Activated naive CD4-positive, alpha-beta T cell treated with anti-CD3 and anti-CD28 coated beads for 36 hours (primary cell): Measurements from ENCODE around the gene CD14. TPM values are rescaled to one million over a fixed set of nuclear protein-coding genes. Genes with fewer than 3 reads are reported as not detected.
A peak's percentile ranks its signal among the peaks of the same experiment; 100 is the strongest.
"Not testable (repeated sequence)": the region's sequence is repeated elsewhere in the genome, so short reads cannot be mapped to it uniquely, and the experiment has no call there.

Source experiments
- CTCF ChIA-PET: fragments of 350-600 bp; sonication (Branson Sonifier 250); formaldehyde crosslinking; loops from one replicate; lab custom pipeline; 2021; ENCODE audit warnings: antibody characterized with exemption; lab: Charles Lee
- DNase-seq: peaks from one replicate; pipeline ENCODE4 v3.0.0-alpha.2; 2020
- H3K27ac Mint-ChIP-seq: one replicate; pipeline ENCODE4 v1.8.0; 2021; ENCODE audit warnings: mild to moderate bottlenecking, mixed read lengths
- H3K27me3 Mint-ChIP-seq: one replicate; pipeline ENCODE4 v1.8.0; 2021; ENCODE audit warnings: low read depth, mixed read lengths
- H3K36me3 Mint-ChIP-seq: one replicate; pipeline ENCODE4 v1.8.0; 2021; ENCODE audit warnings: low read depth, mixed read lengths
- H3K4me1 Mint-ChIP-seq: one replicate; pipeline ENCODE4 v1.8.0; 2021; ENCODE audit warnings: low read depth, mixed read lengths
- H3K4me3 Mint-ChIP-seq: one replicate; pipeline ENCODE4 v1.8.0; 2021; ENCODE audit warnings: mild to moderate bottlenecking, moderate library complexity, mixed read lengths
- H3K9me3 Mint-ChIP-seq: one replicate; pipeline ENCODE4 v1.8.0; 2021; ENCODE audit warnings: mixed read lengths
- intact Hi-C: fragments of 100-400 bp; cut with micrococcal nuclease; formaldehyde crosslinking; loops from one replicate; pipeline ENCODE4 v1.15.1; 2023
- total RNA-seq, 2 experiments: library from RNA; stranded (reverse); gene quantifications; one replicate each; pipeline ENCODE4 v1.2.3, GENCODE V29; 2021

CD14 gene
- under 1 TPM; 0.14 to 0.20 TPM for total RNA-seq

GRCh38 chr5:140633021-140633471, at the start of gene CD14:
Gene CD14, minus strand, starts transcription at chr5:140633175. Its CDS starts 104 bp downstream, at chr5:140633071.
- peaks cover 28% of the 10 kb centered on the region for H3K4me1 Mint-ChIP-seq
- peak; percentile 36 for DNase-seq

GRCh38 chr5:140678993-140679392, 46.0 kb upstream of the CD14 start:
- Mint-ChIP-seq H3K36me3 (peaks cover 26% of the 10 kb centered on the region), H3K9me3 (no peaks in the 10 kb centered on the region), H3K27ac (no peak overlapping the region), H3K4me1 (peaks cover 4% of the 10 kb centered on the region), H3K27me3 (no peaks in the 10 kb centered on the region), H3K4me3 (no peak overlapping the region)
- DNase-seq, result no peak
- CTCF ChIA-PET, result interaction anchor here (2.0 kb wide), 1 partner anchor 327 kb away, joined by 5 read pairs; no protein-coding TSS in a partner anchor
- intact Hi-C loops, result no loop called here

More at GRCh38 chr5:140633021-140633471, at the start of gene CD14:
- intact Hi-C loops, result no loop called here
- Mint-ChIP-seq H3K27me3 (peaks cover 9% of the 10 kb centered on the region), H3K4me3 (peak within 1 kb of the TSS; percentile 83), H3K36me3 (no peaks in the 10 kb centered on the region), H3K27ac (no peak within 1 kb of the TSS), H3K9me3 (no peaks in the 10 kb centered on the region)
- CTCF ChIA-PET, result interaction anchor here (1.0 to 1.9 kb wide), 7 partner anchors 11 to 269 kb away, joined by 3 to 4 read pairs (median 3); partner anchors contain the start of genes ANKHD1, APBB3 and SRA1

GRCh38 chr5:140677947-140678346, 45.0 kb upstream of the CD14 start:
- H3K36me3 Mint-ChIP-seq, result peaks cover 24% of the 10 kb centered on the region
- no peak overlapping the region for H3K4me3 Mint-ChIP-seq
- H3K27me3 Mint-ChIP-seq, result no peaks in the 10 kb centered on the region
- intact Hi-C loops, result no loop called here
- CTCF ChIA-PET, result interaction anchor here (0.6 kb wide), 1 partner anchor 104 kb away, joined by 3 read pairs; no protein-coding TSS in a partner anchor
- peaks cover 4% of the 10 kb centered on the region for H3K4me1 Mint-ChIP-seq
- no peaks in the 10 kb centered on the region for H3K9me3 Mint-ChIP-seq
- no peak for DNase-seq
- no peak overlapping the region for H3K27ac Mint-ChIP-seq

- Mint-ChIP-seq H3K36me3 (peaks cover 28% of the 10 kb centered on the region), H3K4me3 (no peak overlapping the region), H3K9me3 (no peaks in the 10 kb centered on the region), H3K27ac (no peak overlapping the region), H3K27me3 (no peaks in the 10 kb centered on the region), H3K4me1 (peaks cover 4% of the 10 kb centered on the region)
- CTCF ChIA-PET, result interaction anchor here (0.6 to 0.8 kb wide), 2 partner anchors 16 to 100 kb away, joined by 3 read pairs; no protein-coding TSS in a partner anchor
- no peak for DNase-seq
- intact Hi-C loops, result no loop called here
These were observed 41.7 kb upstream of the CD14 start for GRCh38 chr5:140674629-140675028.

GRCh38 chr5:140674211-140674610, 41.2 kb upstream of the CD14 start:
- H3K4me1 Mint-ChIP-seq, result peaks cover 4% of the 10 kb centered on the region
- H3K36me3 Mint-ChIP-seq, result peaks cover 26% of the 10 kb centered on the region
- no peaks in the 10 kb centered on the region for H3K27me3 Mint-ChIP-seq
- H3K4me3 Mint-ChIP-seq, result no peak overlapping the region
- H3K9me3 Mint-ChIP-seq, result no peaks in the 10 kb centered on the region
- CTCF ChIA-PET, result interaction anchor here (0.8 kb wide), 1 partner anchor 16 kb away, joined by 3 read pairs; no protein-coding TSS in a partner anchor
- H3K27ac Mint-ChIP-seq, result no peak overlapping the region
- intact Hi-C loops, result no loop called here
- DNase-seq, result no peak

GRCh38 chr5:140673187-140673976, 40.4 kb upstream of the CD14 start, which contains the start of gene DND1:
Gene DND1, minus strand, starts transcription at chr5:140673576. Its CDS starts 34 bp downstream, at chr5:140673542.
- H3K27me3 Mint-ChIP-seq, result no peaks in the 10 kb centered on the region
- CTCF ChIA-PET, result no interaction called here
- H3K4me1 Mint-ChIP-seq, result peaks cover 4% of the 10 kb centered on the region
- H3K27ac Mint-ChIP-seq, result no peak within 1 kb of the TSS
- no peak for DNase-seq
- peaks cover 26% of the 10 kb centered on the region for H3K36me3 Mint-ChIP-seq
- no peaks in the 10 kb centered on the region for H3K9me3 Mint-ChIP-seq
- intact Hi-C loops, result no loop called here
- H3K4me3 Mint-ChIP-seq, result no peak within 1 kb of the TSS

GRCh38 chr5:140672455-140673186, 39.6 kb upstream of the CD14 start:
- DNase-seq, result peak; percentile 51
- Mint-ChIP-seq H3K27me3 (no peaks in the 10 kb centered on the region), H3K36me3 (peaks cover 23% of the 10 kb centered on the region), H3K4me3 (no peak overlapping the region), H3K9me3 (no peaks in the 10 kb centered on the region), H3K4me1 (peaks cover 2% of the 10 kb centered on the region), H3K27ac (no peak overlapping the region)
- CTCF ChIA-PET, result no interaction called here
- intact Hi-C loops, result no loop called here

- CTCF ChIA-PET, result no interaction called here
- no peaks in the 10 kb centered on the region for H3K9me3 Mint-ChIP-seq
- peaks cover 22% of the 10 kb centered on the region for H3K36me3 Mint-ChIP-seq
- no peak for DNase-seq
- no peaks in the 10 kb centered on the region for H3K27me3 Mint-ChIP-seq
- H3K27ac Mint-ChIP-seq, result no peak overlapping the region
- peaks cover 13% of the 10 kb centered on the region for H3K4me1 Mint-ChIP-seq
- H3K4me3 Mint-ChIP-seq, result no peak overlapping the region
- intact Hi-C loops, result no loop called here
These were observed 38.6 kb upstream of the CD14 start for GRCh38 chr5:140671472-140672125.

- DNase-seq, CTCF ChIA-PET, H3K9me3 Mint-ChIP-seq, intact Hi-C loops, H3K27ac Mint-ChIP-seq, H3K27me3 Mint-ChIP-seq, H3K4me3 Mint-ChIP-seq: not testable (repeated sequence)
- peaks cover 24% of the 10 kb centered on the region for H3K36me3 Mint-ChIP-seq
- peaks cover 18% of the 10 kb centered on the region for H3K4me1 Mint-ChIP-seq
These were observed 38.1 kb upstream of the CD14 start for GRCh38 chr5:140671035-140671434.

- intact Hi-C loops, result loop anchor here (1.0 kb wide), 8 partner anchors 17 to 489 kb away; partner anchors contain the start of genes ANKHD1, APBB3, CYSTM1 and HARS1
- H3K36me3 Mint-ChIP-seq, result peaks cover 38% of the 10 kb centered on the region
- peaks cover 33% of the 10 kb centered on the region for H3K4me1 Mint-ChIP-seq
- peak within 1 kb of the TSS; percentile 91 for H3K27ac Mint-ChIP-seq
- H3K27me3 Mint-ChIP-seq, result no peaks in the 10 kb centered on the region
- H3K4me3 Mint-ChIP-seq, result peak within 1 kb of the TSS; percentile 97
- no peaks in the 10 kb centered on the region for H3K9me3 Mint-ChIP-seq
- CTCF ChIA-PET, result interaction anchor here (1.0 kb wide), 1 partner anchor 303 kb away, joined by 5 read pairs; no protein-coding TSS in a partner anchor
- peak; percentile 97 for DNase-seq
These were observed 31.6 kb upstream of the CD14 start, which contains the start of gene WDR55 for GRCh38 chr5:140664359-140665119. Gene WDR55, plus strand, starts transcription at chr5:140664904. Its CDS starts 9 bp downstream, at chr5:140664913.

- Mint-ChIP-seq H3K4me3 (peak overlapping the region; percentile 97), H3K36me3 (peaks cover 37% of the 10 kb centered on the region), H3K9me3 (no peaks in the 10 kb centered on the region), H3K27ac (peak overlapping the region; percentile 91), H3K27me3 (no peaks in the 10 kb centered on the region), H3K4me1 (peaks cover 33% of the 10 kb centered on the region)
- intact Hi-C loops, result loop anchor here (1.0 kb wide), 8 partner anchors 17 to 489 kb away; partner anchors contain the start of genes ANKHD1, APBB3, CYSTM1 and HARS1
- DNase-seq, result no peak
- CTCF ChIA-PET, result interaction anchor here (0.6 kb wide), 1 partner anchor 544 kb away, joined by 4 read pairs; no protein-coding TSS in a partner anchor
These were observed 31.0 kb upstream of the CD14 start for GRCh38 chr5:140664030-140664358.
